NCI-H1048 (cell line): ENCODE data around the gene CYP11A1.
"Not testable (repeated sequence)": the region's sequence is repeated elsewhere in the genome, so short reads cannot be mapped to it uniquely, and the experiment has no call there.

Source experiments
- DNase-seq: peaks from one replicate; lab custom pipeline; 2025; lab: John Stamatoyannopoulos, UW

Gene CYP11A1

GRCh38 chr15:74400915-74401757 lies 33.7 kb upstream of the CYP11A1 start:
- DNase-seq: no peak

- DNase-seq: no peak
Observed at GRCh38 chr15:74400313-74400860, 32.9 kb upstream of the CYP11A1 start.

DNA sequence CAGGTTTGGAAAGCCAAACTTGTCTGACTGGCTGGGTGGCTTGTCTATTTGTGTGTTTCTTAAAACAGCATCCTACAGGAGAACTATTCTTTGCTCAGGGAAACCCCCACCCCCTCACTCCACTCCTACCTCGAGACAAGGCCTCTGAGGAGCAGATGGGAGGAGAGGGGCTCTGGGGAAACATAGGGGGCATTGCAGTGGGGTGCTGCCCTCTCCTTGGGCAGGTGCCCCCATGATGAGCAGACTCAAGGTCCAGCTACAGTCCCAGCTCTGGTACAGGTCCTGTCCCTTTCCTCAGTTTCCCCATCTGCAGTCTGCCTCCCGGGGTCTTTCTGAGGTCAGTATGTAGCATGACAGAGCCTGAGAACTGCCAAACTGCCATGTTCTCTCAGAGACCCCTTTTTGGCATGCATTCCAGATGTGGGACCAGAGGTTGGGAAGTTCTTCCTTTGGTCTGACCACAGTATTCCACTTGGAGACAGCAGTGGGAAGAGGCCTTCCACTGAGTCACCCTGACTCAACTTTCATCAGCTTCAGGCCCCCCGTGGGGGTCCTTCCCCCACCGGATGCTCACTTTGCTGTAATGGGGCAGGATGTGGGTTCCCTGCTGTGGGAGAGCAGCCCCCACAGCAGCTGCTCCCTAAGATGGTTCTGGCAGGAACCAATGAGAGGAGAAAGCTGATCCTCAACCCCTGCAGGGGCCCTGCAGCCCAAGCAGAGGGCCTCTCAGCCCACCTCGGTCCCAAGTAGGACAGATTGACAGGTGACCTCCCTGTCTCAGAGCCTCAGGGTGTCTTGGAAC lies 32.3 kb upstream of the CYP11A1 start:
- DNase-seq: no peak

DNA sequence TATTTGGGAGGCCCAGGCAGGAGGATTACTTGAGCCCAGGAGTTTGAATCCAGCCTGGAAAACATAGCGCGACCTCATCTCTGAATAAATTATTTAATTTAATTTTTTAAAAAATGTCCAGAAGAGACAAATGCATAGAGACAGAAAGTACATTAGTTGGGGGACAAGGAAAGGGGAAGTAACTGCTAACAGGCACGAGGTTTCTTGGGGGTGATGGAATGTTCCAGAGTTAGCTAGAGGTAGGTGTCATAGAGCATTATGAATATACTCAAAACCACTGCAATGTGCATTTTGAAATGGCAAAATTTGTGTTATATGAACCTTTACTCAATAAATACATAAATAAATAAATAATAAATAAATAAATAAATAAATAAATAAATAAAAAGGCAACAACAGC lies 31.7 kb upstream of the CYP11A1 start:
- no peak for DNase-seq

- no peak for DNase-seq
Observed at GRCh38 chr15:74398183-74398582, 30.7 kb upstream of the CYP11A1 start.

DNA sequence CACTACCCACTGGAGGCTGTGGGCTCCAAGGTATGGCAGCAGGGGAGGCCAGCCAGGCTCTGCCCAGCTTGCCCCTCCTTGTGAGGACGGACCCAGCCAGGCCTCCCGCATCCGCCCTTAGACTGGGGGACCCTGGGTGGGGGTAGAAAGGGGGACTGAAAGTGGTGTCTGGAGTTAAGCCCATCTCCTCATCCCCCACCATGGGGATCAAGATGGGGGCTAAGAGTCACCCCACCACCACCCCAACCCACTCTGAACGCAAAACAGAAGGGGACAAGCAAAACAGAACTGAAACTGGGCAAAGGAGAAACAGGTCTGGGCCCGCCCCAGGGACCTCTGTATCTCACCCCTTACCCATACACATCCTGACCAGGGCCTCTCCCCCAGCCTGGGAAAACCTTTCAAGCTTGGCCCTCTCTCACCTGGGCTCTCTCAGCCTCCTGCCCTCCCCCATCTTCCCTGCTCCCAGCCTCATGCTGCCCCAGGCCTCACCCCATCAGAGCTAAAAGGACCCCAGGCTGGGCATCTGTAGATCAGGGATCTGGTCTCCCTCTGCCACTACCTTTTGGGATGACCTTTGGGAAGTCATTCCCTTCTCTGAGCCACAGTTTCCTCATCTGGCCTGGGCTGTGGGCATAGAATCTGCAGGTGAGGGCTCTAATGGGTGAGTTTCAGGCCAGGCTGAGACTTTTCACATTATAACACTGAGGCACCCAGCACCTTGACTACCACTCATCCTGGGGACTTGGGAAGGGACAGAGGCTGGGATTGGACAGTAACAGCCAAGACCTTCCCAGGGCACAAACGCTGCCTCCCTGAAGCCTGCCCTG lies 30.0 kb upstream of the CYP11A1 start:
- DNase-seq: no peak

DNA sequence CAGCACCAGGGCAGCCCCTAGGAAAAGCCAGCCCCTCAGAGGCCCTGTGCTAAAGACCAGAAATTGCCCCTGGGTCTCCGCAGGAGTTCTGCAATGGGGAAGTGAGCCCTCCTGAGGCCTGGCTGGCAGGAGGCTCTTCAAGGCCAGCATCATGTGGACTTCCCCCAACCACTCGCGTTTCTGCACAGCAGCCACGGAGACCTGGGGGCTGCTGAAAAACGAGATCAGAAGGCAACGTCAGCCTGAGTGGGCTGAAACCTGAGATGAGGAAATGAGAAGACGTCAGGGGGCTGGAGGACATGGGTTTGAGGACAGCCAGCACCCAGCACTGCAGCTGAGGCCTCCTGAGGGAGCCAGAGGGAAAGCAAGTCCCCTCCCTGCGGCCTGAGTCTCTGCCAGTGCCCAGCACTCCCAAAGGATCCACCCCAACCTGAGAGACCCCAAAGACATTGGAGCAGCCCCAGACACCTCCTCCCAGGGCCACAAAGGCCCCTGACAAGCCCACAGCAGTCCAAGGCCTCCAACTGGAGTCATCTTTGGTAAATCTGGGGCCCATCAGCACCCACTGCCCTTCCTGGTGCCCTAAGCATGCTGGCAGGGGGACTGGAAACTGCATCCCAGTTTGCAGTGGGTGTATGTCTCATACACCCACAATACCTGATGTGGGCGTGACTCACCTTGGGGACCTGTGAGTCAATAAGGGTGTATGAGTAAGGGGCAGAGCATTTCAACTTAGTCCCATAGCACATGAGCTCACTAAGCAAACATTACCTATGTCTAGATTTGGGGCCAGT lies 29.2 kb upstream of the CYP11A1 start:
- no peak for DNase-seq

DNA sequence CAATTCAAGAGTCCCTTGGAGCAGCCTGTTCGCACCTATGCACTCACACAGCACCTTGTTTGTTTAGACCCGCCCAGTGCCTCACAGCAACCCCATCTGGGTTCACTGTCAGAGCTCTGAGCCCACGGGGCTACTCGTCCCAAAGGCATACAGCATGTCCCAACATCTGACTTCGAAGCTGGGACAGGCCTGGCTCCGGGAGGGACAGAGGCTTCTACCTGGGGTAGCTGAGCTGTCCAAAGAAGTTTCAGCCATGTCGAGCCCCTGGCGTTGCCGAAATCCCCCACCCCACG lies 28.6 kb upstream of the CYP11A1 start:
- no peak for DNase-seq

DNA sequence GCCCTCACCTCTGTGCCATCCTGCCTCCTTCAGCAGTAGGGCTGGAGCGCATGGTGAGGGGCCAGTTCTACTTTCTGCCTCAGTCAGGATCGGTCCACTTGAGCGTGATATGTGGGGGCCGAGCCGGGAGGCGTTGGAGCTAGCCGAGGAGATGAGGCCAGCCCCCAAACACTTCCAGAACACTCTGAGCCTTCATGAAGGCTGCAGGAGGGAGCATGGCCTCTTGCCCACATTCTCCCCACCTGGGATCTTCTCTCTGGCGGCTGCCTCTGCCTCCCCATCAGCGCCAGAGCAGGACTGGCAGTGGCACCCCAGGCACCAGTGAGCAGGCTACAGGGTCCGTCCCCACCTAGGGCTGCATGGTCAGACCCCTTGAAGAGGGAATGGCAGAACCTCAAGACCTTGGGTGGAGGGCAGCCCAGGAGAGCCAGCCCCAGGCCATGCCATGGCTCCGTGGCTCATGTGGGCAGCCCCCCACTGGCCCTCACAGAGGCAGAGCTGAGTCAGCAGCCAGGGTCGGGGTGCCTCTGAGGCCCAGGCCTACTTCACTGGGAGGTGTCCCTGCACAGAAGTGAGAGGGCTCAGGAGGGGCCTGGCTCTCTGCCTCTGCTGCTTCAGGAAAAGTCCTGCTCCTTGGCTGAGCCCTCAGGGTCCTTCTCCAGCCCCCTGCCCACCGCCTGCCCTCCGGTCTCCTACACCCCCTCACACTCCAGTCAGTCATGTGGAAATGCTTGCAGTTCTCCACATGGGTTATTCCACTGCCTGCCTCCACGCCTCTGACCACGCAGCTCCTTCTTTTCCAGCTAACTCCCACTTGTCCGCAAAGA lies 28.1 kb upstream of the CYP11A1 start:
- no peak for DNase-seq

- DNase-seq: no peak
Observed at GRCh38 chr15:74394090-74394846, 26.8 kb upstream of the CYP11A1 start.

DNA sequence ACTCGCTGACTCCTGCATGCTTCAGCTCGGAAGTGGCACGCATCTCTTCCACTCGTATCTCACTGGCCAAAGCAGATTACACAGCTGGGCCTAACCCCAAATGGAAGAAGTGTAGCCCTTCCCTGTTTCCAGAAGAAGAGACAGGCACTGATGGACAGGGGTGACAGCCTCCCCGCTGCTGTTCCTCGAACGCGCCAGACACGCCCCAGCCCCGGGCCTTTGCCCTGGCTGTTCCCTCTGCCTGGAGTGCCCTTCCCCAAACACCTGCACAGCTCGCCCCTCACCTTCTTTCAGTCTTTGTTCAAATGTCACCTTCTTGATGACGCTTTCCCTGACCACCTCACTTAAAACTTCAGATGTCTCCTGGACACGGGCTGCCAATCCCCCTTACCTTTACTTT lies 26.0 kb upstream of the CYP11A1 start:
- DNase-seq: no peak

DNA sequence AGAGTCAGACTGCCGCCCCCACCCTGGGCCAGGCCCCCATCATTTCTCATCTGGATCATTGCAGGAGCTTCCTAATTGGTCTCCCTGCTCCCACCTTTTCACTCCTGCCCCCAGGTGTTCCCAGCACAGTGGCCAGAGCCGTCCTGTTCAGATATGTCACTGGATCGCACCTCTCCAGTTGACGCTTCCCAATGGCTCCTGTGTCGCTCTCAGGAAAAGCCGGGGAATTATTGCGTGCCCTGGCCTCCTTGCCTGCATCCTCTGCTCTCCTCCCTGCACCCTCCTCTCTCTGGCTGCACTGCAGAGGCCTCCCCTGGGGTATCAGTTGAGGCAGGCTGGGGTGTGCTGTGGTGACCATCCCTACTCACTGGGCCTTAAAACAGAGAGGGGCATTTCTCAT lies 25.5 kb upstream of the CYP11A1 start:
- DNase-seq: no peak

- no peak for DNase-seq
Observed at GRCh38 chr15:74392451-74392830, 25.0 kb upstream of the CYP11A1 start.

- DNase-seq: no peak
Observed at GRCh38 chr15:74391582-74392450, 24.4 kb upstream of the CYP11A1 start.

DNA sequence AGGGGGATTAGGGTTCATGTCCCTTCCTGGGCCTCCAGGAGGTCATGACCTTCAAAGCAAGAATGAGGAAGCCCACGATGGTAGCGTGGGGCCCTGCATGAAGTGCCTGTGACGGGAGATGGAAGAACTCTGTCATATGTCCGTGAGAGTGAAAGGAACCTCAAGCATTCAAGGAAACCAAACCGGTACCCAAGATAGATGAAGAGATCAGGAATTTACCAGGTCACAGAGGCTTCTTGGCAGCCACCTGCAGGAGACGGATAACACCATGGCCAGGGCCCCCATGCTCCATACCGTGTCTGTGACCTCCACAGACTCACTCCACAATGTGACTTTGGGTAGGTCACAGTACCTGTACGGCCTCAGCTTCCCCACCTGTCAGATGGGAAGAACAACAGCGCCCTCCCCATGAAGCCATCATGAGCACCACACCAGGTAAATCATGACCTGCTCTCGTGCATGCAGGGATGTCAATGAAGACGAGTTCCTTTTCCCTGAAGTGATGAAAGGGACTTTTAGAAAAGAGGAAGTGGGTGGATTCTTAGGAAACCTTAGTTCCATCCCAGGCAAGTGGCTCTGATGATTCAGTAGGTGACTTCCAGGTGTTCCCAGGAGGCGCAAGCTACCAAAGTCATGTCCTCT lies 23.3 kb upstream of the CYP11A1 start:
- no peak for DNase-seq

GRCh38 chr15:74390049-74390646 lies 22.7 kb upstream of the CYP11A1 start:
- DNase-seq: not testable (repeated sequence)

DNA sequence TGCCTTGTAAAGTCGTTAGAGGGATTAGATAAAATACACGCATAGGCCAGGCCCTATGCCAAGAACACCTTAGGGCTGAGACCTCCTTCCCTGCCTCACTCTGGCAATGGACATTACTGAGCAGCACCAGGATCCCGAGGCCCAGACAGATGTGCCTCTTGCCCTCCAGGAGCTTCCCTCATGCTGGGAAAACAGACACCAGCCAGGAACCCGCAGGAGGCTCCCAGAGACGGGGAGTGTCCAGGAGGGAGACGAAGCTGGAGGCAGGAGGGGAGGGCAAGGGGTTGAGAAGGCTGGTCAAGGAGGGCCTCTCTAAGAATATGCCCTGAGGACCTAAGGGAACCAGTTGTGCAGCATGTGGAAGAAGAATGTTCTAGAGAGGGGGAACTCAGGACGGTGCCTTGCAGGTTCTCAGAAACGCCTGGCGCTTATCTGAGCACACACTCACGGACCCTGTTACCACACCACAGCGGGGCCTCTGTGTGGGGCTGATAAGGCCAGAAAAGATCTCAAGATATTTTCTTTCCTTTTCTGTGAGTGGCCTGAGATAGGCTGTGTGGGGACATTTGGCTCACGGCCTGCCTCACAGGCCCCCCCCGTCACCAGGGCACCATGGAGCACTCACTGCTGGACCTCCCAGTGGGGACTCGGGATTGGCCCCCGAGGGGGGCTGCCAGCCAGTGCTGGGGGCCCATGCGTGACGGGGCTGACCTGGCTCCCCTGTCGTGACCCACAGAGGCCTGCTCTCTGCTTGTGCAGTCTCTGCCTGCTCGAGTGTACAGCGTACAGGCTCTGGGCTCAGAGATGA lies 22.0 kb upstream of the CYP11A1 start:
- no peak for DNase-seq
